ENCODE data around the gene SYNRG.

Gene SYNRG

DNA sequence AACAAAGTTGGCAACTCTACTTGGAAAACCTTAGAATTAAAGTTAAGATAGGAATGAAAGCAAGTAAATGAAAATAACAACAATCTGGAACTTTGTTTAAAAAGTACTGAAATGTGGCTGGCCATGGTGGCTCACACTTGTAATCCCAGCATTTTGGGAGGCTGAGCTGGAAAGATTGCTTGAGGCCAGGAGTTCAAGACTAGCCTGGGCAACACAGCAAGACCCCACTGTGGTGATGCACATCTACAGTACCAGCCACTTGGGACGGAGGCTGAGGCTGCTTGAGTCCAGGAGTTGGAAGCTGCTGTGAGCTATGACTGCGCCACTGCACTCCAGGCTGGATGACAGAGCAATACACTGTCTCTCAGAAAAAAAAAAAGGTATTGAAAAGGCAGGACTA lies 51.7 kb downstream of the SYNRG start:
- peaks cover 56% of the 10 kb centered on the region for H3K36me3 ChIP-seq (ENCODE audit: insufficient read depth, low read depth, low read length)

DNA sequence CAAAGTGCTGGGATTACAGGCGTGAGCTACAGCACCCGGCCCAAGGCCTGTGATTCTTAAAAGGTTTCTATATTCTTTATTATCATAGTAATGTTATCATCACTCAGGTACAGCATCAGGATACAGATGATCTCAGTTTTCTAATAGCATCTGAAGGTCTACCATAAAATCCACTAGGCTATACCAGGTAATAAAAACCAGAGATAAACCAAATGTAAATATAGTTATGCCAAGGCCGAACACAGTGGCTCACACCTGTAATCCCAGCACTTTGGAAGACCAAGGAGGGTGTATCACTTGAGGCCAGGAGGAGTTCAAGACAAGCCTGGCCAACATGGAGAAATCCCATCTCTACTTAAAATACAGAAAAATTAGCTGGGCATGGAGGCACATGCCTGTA lies 53.8 kb downstream of the SYNRG start:
- H3K27me3 ChIP-seq (ENCODE audit: insufficient read depth, low read length) = no peaks in the 10 kb centered on the region
- no peak overlapping the region for H3K4me3 ChIP-seq (ENCODE audit: low read length)
- H3K27ac ChIP-seq (ENCODE audit: low read length) = no peak overlapping the region
- H3K4me1 ChIP-seq (ENCODE audit: insufficient read depth, low read length) = no peaks in the 10 kb centered on the region
- H3K9ac ChIP-seq (ENCODE audit: low read depth, low read length) = no peak overlapping the region
- H3K36me3 ChIP-seq (ENCODE audit: insufficient read depth, low read depth, low read length) = peaks cover 54% of the 10 kb centered on the region
- H3K9me3 ChIP-seq (ENCODE audit: insufficient read depth, low read depth, low read length) = no peaks in the 10 kb centered on the region

More for the DNA sequence above, 51.7 kb downstream of the SYNRG start:
- Histone ChIP-seq H3K27ac (ENCODE audit: low read length) (no peak overlapping the region), H3K4me3 (ENCODE audit: low read length) (no peak overlapping the region), H3K4me1 (ENCODE audit: insufficient read depth, low read length) (no peaks in the 10 kb centered on the region), H3K9ac (ENCODE audit: low read depth, low read length) (no peak overlapping the region), H3K9me3 (ENCODE audit: insufficient read depth, low read depth, low read length) (no peaks in the 10 kb centered on the region), H3K27me3 (ENCODE audit: insufficient read depth, low read length) (no peaks in the 10 kb centered on the region)

DNA sequence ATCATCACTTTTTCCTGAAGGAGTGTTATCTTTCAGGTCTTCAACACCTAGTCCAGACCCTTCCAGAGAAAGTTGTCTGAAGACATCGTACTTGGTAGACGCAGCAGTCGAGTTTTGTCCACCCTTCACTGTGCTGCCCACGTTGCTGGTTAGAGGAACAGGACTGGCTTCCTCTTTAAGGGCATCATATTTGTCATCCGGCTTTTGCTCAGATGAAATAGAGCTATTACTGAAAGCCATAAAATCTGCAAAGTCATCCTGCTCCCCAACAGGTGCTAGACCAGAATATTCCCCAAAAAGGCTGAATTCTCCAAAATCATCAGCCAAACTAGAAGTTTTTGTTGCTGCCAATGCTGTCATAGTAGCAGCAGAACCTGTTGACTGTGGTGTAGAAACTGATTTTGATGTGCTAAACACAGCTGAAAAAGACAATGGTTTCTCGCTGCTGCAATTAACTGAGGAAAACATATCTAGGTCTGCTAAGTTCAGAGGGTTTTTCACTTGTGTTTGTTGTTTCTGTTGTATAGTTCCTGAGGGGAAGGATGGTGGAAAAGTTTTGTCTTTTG lies 55.7 kb downstream of the SYNRG start:
- H3K9me3 ChIP-seq (ENCODE audit: insufficient read depth, low read depth, low read length) = no peaks in the 10 kb centered on the region
- H3K4me1 ChIP-seq (ENCODE audit: insufficient read depth, low read length) = no peaks in the 10 kb centered on the region
- H3K9ac ChIP-seq (ENCODE audit: low read depth, low read length) = no peak overlapping the region
- H3K36me3 ChIP-seq (ENCODE audit: insufficient read depth, low read depth, low read length) = peaks cover 42% of the 10 kb centered on the region
- no peak overlapping the region for H3K27ac ChIP-seq (ENCODE audit: low read length)
- H3K4me3 ChIP-seq (ENCODE audit: low read length) = no peak overlapping the region
- H3K27me3 ChIP-seq (ENCODE audit: insufficient read depth, low read length) = no peaks in the 10 kb centered on the region

DNA sequence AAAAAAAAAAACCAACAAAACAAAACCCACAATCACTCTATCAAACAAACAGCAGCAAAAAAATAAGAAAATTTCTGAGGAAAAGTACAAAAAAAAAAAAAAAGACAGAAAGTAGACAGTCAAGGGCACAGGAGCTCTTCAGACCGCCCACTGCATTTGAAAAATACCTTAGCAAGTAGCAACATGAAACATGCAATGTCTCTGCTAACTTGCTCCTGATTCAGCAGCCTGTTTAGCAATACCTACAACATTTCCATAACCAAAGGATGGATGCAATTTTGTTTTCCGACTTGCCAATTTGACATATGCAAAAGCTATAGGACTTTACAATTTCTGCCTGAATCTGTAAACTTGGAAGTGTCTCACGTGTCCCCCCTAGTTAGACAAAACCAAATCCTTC lies 57.4 kb downstream of the SYNRG start:
- Histone ChIP-seq H3K9ac (ENCODE audit: low read depth, low read length) (no peak overlapping the region), H3K36me3 (ENCODE audit: insufficient read depth, low read depth, low read length) (peaks cover 25% of the 10 kb centered on the region)

DNA sequence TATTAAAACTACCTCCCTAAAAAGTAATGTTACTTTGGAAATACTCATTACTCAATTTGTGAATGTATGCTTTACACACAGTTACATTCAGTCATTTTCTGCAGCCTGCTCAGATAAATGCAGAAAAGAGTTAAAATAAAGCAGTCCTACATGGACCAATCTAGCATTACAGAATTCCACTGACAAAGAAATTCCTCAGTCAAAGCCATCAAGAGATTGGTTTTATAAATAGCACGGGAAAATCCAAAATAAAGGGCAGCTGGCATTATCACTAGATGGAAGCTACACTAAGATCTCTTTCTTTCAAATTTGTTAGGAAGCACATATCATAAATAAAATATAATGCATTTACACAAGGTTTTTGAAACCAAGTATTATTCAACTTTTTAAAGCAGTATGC lies 61.2 kb downstream of the SYNRG start:
- Histone ChIP-seq H3K36me3 (ENCODE audit: insufficient read depth, low read depth, low read length) (peaks cover 13% of the 10 kb centered on the region), H3K4me1 (ENCODE audit: insufficient read depth, low read length) (no peaks in the 10 kb centered on the region), H3K9ac (ENCODE audit: low read depth, low read length) (no peak overlapping the region), H3K9me3 (ENCODE audit: insufficient read depth, low read depth, low read length) (no peaks in the 10 kb centered on the region), H3K4me3 (ENCODE audit: low read length) (no peak overlapping the region), H3K27ac (ENCODE audit: low read length) (no peak overlapping the region), H3K27me3 (ENCODE audit: insufficient read depth, low read length) (no peaks in the 10 kb centered on the region)

More for the DNA sequence above, 57.4 kb downstream of the SYNRG start:
- Histone ChIP-seq H3K4me3 (ENCODE audit: low read length) (no peak overlapping the region), H3K9me3 (ENCODE audit: insufficient read depth, low read depth, low read length) (no peaks in the 10 kb centered on the region), H3K27me3 (ENCODE audit: insufficient read depth, low read length) (no peaks in the 10 kb centered on the region), H3K27ac (ENCODE audit: low read length) (no peak overlapping the region), H3K4me1 (ENCODE audit: insufficient read depth, low read length) (no peaks in the 10 kb centered on the region)

DNA sequence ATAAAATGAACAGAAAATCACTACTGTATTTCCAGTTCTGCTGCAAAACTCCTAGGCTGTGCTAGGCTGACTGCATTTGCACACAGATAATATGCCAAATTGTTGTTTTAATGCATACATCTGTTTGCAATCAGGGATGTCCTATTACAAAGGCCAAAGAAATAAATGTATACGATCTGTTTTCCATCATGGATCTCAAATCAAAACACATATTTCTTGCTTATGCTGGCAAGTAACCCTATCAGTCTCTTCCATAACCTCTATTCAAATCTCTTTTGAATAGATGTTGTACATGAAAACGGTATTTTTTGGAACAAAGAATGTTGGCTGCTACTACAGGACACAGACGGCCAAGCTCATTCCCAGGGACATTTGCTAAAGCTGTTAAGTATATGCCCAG lies 62.9 kb downstream of the SYNRG start:
- H3K4me1 ChIP-seq (ENCODE audit: insufficient read depth, low read length) = peaks cover 10% of the 10 kb centered on the region; the same call in 1 of the 2 replicates
- H3K36me3 ChIP-seq (ENCODE audit: insufficient read depth, low read depth, low read length) = peaks cover 9% of the 10 kb centered on the region; the same call in 1 of the 2 replicates

DNA sequence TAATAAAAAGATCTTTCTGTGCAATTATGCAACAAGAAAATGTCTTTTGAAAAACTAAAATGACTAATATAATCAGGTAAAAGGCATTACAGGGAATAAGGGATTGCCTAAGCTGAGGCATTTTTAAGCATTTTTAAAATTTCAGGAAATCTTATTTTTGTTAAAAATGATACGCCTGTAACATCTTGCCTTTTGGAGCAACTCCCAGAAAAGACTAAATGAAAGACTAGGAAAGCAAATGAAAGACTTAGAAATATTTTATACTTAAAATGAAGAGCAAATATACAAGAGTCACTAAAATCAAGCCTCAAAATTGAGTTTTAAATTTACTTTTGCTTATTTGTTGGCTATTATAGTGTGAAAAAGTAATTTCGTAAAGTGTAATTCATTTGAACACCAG lies 63.7 kb downstream of the SYNRG start:
- Histone ChIP-seq H3K27ac (ENCODE audit: low read length) (no peak overlapping the region), H3K27me3 (ENCODE audit: insufficient read depth, low read length) (no peaks in the 10 kb centered on the region), H3K36me3 (ENCODE audit: insufficient read depth, low read depth, low read length) (peaks cover 17% of the 10 kb centered on the region), H3K4me3 (ENCODE audit: low read length) (no peak overlapping the region), H3K9ac (ENCODE audit: low read depth, low read length) (no peak overlapping the region), H3K4me1 (ENCODE audit: insufficient read depth, low read length) (peaks cover 10% of the 10 kb centered on the region; the same call in 1 of the 2 replicates), H3K9me3 (ENCODE audit: insufficient read depth, low read depth, low read length) (no peaks in the 10 kb centered on the region)

More for the DNA sequence above, 62.9 kb downstream of the SYNRG start:
- Histone ChIP-seq H3K27me3 (ENCODE audit: insufficient read depth, low read length) (no peaks in the 10 kb centered on the region), H3K9ac (ENCODE audit: low read depth, low read length) (no peak overlapping the region), H3K27ac (ENCODE audit: low read length) (no peak overlapping the region), H3K4me3 (ENCODE audit: low read length) (no peak overlapping the region), H3K9me3 (ENCODE audit: insufficient read depth, low read depth, low read length) (no peaks in the 10 kb centered on the region)

DNA sequence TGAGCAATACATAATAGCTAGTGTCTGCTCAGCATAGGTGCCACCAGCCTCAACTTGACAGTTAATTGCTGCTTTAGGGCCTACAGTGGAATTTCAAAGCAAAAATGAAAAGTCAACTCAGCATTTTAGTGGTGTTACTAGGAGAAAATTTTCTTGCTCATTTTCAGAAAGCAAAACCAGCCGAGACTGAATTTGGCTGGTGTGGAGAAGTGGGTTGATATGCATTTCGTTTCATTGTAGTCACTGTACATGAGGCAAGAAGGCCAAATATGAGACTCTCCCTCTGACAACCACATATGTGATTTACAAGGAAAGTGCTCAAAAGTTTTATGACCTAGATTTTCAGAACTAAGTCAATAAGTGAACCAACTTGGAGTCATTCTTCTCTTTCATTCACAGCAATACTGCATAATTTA lies 65.6 kb downstream of the SYNRG start:
- H3K4me3 ChIP-seq (ENCODE audit: low read length) = no peak overlapping the region
- no peaks in the 10 kb centered on the region for H3K27me3 ChIP-seq (ENCODE audit: insufficient read depth, low read length)
- H3K9ac ChIP-seq (ENCODE audit: low read depth, low read length) = no peak overlapping the region
- peaks cover 35% of the 10 kb centered on the region for H3K36me3 ChIP-seq (ENCODE audit: insufficient read depth, low read depth, low read length)
- peaks cover 10% of the 10 kb centered on the region; the same call in 1 of the 2 replicates for H3K4me1 ChIP-seq (ENCODE audit: insufficient read depth, low read length)
- H3K27ac ChIP-seq (ENCODE audit: low read length) = no peak overlapping the region
- no peaks in the 10 kb centered on the region for H3K9me3 ChIP-seq (ENCODE audit: insufficient read depth, low read depth, low read length)

DNA sequence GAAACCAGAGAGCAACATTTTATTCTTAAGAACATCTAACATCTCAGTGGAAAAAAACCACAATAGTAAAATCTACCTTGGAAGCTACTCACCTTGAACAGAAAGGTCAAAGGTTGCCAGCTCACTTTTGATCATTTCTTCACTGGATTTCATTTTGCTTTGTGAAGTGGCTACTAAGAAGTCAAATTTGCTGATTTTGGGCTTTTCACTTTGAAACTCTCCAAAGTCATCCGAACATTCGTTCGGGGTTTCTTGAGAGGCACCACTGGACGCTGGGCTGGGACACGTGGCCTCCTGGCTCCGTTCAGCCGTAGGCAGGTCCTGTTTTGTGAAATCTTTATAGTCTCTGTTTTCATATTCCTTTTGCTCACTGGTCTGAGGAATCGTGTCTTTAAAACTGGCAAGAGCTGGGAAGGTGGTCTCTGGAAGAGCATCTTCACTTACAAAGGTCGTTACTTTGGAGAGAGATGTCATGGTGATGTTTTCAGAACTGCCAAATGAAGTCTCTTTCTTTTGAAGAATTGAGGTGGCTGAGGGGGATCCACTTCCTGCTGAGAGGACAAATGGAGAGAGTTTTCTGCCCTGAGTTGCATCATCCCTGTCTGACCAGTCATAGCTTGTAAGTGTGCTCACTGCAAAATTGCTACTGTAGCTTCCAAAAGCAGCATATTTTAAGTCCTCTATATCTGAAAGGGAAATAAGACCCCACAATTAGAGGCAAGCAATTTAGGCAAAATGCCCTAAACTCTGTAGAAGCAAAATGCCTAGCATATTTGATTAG lies 67.1 kb downstream of the SYNRG start:
- Histone ChIP-seq H3K9me3 (ENCODE audit: insufficient read depth, low read depth, low read length) (no peaks in the 10 kb centered on the region), H3K4me1 (ENCODE audit: insufficient read depth, low read length) (peaks cover 10% of the 10 kb centered on the region; the same call in 1 of the 2 replicates), H3K9ac (ENCODE audit: low read depth, low read length) (peak overlapping the region; percentile 25; the same call in 1 of the 2 replicates), H3K27ac (ENCODE audit: low read length) (peak overlapping the region; percentile 11), H3K27me3 (ENCODE audit: insufficient read depth, low read length) (no peaks in the 10 kb centered on the region), H3K4me3 (ENCODE audit: low read length) (no peak overlapping the region), H3K36me3 (ENCODE audit: insufficient read depth, low read depth, low read length) (peaks cover 49% of the 10 kb centered on the region)

DNA sequence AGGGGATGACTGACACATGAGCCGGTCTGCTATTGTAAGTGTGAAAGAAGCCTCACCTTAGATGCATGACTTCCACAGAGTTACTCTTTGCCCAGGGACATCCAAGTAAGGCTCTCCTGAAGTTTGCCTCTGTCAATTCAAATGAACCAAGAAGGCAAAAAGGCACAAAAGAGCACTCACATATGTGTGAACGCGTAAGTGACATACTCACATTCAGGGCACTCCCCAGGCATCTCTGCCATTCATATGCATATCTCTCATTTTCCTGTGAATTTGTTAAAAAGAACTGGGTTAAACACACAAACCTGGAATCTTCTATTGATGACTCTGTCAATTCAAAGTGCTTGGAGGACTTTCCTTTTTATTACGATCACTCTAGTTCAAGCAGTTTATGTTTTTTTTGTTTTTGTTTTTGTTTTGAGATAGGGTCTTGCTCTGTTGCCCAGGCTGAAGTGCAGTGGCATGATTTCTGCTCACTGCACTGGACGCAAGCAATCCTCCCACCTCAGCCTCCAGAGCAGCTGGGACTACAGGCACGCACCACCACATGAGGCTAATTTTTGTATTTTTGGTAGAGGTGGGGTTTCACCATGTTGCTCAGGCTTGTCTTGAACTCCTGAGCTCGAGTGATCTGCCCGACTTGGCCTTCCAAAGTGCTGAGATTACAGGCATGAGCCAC lies 70.1 kb downstream of the SYNRG start:
- Histone ChIP-seq H3K4me3 (ENCODE audit: low read length) (no peak overlapping the region), H3K27ac (ENCODE audit: low read length) (no peak overlapping the region), H3K9ac (ENCODE audit: low read depth, low read length) (no peak overlapping the region), H3K27me3 (ENCODE audit: insufficient read depth, low read length) (no peaks in the 10 kb centered on the region), H3K9me3 (ENCODE audit: insufficient read depth, low read depth, low read length) (no peaks in the 10 kb centered on the region), H3K4me1 (ENCODE audit: insufficient read depth, low read length) (peaks cover 10% of the 10 kb centered on the region; the same call in 1 of the 2 replicates), H3K36me3 (ENCODE audit: insufficient read depth, low read depth, low read length) (peaks cover 71% of the 10 kb centered on the region)

DNA sequence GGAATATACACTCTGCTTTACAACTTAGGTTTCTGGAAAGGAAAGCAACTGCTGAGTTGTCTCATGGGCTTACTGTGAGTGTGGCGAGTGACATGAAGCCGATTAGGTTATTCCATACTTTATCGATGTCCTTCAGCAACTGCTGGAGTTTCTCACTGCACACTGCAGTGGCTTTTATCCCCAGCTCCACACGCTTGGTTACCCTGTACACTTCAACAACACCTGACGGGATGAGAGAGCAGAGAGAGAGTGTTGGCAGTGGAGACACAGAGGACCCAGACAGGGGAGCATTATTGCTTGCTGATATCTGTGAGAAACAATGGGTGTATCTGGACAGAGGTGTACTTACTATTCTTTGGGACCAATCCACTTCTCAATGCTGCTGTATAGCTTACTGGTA lies 73.3 kb downstream of the SYNRG start:
- Histone ChIP-seq H3K9ac (ENCODE audit: low read depth, low read length) (no peak overlapping the region), H3K9me3 (ENCODE audit: insufficient read depth, low read depth, low read length) (no peaks in the 10 kb centered on the region), H3K4me3 (ENCODE audit: low read length) (no peak overlapping the region), H3K27ac (ENCODE audit: low read length) (no peak overlapping the region), H3K27me3 (ENCODE audit: insufficient read depth, low read length) (no peaks in the 10 kb centered on the region), H3K4me1 (ENCODE audit: insufficient read depth, low read length) (no peaks in the 10 kb centered on the region), H3K36me3 (ENCODE audit: insufficient read depth, low read depth, low read length) (peaks cover 70% of the 10 kb centered on the region)

Measured in iPS-20b (cell line).